HG02588 (cell line): ENCODE results near the gene NRG3.

ENCODE experiments used
- ATAC-seq: cut with Tn5 transposase; IDR thresholded peaks from one replicate; pipeline ENCODE4 v1.9.1; 2021; ENCODE audit warnings: mild to moderate bottlenecking, moderate library complexity; ENCODE audit not compliant: unreplicated experiment

Gene NRG3

GRCh38 chr10:81882011-81882410 lies 7.0 kb downstream of the NRG3 start:
- ATAC-seq = no peak

- ATAC-seq = no peak
These were observed 9.9 kb downstream of the NRG3 start for GRCh38 chr10:81884856-81885255.

DNA sequence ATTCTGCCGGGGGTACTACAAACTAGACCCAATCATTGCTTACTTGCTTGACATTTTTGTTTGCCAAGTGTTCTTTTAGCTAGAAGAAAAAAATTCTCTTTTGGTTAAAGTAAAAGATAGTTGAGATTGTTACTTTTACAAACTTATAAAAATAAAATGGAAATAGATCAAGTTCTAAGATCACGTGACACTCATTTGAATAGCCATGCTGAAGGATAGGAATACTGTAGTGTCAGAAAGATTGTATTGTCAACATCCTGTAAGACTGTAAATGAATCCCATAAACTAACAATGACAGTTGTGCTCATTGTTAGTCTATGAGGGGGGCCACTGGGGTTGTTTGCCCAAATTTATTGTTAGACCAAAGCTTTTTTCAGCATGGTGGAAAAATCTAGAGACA lies 10.5 kb downstream of the NRG3 start:
- ATAC-seq = no peak

GRCh38 chr10:81886939-81887338 lies 11.9 kb downstream of the NRG3 start:
- no peak for ATAC-seq

- no peak for ATAC-seq
These were observed 14.3 kb downstream of the NRG3 start for GRCh38 chr10:81889181-81889769.

DNA sequence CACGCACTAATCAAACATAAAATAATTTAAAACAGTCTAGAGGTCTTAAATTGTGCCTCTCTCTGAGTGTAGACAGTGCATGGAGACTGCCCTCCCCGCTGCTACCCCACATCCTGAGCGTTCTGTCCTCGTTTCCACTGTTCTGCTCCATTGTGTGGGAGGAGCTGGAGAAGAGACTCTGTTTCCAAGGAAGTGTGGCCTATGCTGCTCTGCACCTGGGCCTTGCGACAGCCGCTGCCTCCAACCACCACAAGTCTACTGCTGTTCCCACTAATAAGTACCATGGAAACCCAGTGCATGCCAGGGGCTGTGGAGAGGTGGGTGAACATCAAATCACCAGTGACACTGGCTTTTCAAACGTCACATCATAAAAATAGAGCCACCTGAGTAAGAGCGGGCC lies 19.6 kb downstream of the NRG3 start:
- no peak for ATAC-seq

GRCh38 chr10:81898518-81898917 lies 23.5 kb downstream of the NRG3 start:
- ATAC-seq = no peak

- ATAC-seq = no peak
These were observed 26.0 kb downstream of the NRG3 start for GRCh38 chr10:81900989-81901388.

DNA sequence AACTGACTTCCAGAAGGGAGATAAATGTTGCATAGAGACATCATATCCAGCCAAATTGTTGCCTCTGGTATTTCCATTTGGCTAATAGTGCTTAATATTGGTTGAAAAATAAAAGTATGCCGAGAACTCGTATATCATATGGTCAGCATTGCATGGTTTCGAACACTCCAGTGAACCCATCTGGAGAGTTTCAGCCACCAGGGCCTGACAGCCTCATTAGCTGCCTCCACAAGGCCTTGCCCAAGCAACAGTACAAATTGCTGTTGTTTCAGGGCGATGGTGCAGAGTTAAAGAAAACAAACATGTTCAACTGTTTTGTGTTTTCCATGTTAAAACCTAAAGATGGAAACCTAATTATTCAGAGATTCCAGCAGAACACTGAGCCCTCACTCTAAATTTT lies 28.5 kb downstream of the NRG3 start:
- ATAC-seq = no peak

DNA sequence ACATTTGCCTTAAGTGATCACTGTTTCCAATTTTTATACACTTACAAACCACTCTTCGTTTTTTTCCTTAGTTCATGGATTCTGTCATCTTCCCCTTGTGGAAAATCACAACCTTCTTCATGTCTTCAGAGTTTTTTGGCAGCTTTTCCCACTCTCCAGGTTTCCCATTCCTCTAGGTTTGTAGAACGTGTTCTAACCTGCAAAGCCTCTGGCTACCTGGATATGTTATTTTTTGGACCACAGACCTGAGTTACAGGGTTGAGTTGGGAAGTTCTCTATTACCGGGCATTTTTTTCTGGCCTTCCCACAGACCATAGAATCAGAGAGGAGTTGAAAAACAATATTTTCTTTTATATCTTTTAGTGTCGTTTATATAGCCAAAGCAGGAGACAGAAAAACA lies 30.2 kb downstream of the NRG3 start:
- ATAC-seq = no peak

GRCh38 chr10:81909453-81909852 lies 34.5 kb downstream of the NRG3 start:
- ATAC-seq = no peak

- no peak for ATAC-seq
These were observed 36.3 kb downstream of the NRG3 start for GRCh38 chr10:81911328-81911727.

DNA sequence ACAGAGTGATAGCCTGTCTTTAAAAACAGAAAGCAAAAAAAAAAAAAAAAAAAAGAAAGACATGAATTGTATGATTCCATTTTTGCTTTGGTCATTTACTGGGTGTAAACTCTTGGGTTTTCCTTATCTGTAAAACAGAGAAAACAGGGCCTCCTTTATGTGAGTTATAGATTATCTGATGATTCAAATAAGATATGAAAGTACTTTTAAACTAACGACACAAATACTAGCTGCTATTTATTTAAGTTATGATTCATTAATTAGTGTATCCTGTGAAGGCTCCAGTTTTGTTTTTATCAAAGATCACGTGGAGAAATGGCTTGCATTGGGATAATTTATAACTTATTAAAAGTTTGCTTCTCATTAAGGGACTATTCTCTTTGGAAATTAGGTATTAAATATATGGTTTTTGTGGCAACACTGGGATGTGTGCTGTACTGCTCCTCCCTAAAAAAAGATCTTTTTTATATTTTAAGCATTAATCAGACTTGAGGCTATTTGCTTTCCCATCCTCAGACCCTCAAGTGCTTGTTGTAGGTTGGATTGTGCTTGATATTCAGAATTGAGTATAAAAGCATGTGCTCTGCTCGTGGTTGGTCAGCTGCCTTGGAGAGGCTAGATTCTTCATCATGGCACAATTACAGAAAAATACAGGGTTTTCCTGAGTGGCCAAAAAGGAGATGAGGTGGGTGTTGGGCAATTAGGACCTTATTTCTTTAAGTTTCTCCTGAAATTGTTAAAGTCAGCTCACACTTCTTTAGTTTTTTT lies 39.9 kb downstream of the NRG3 start:
- ATAC-seq = no peak

DNA sequence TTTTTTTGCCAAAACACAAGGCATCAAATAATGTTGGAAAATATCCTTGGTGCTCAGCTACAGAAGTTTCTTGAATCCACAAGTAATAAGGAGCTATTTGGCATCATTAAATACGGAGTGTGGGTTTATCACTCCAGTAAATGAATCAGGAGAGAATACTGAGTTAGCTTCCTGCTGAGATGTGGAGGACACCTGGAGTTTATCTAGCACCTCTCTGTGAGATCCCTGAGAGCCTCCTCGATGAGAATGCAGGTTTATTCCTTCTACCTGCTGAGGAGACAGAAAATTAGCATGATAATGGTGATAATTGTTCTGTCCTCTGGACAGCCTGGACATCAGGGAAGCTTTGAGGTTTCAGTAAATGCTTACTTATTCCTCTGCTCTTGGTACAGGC lies 40.5 kb downstream of the NRG3 start:
- no peak for ATAC-seq

DNA sequence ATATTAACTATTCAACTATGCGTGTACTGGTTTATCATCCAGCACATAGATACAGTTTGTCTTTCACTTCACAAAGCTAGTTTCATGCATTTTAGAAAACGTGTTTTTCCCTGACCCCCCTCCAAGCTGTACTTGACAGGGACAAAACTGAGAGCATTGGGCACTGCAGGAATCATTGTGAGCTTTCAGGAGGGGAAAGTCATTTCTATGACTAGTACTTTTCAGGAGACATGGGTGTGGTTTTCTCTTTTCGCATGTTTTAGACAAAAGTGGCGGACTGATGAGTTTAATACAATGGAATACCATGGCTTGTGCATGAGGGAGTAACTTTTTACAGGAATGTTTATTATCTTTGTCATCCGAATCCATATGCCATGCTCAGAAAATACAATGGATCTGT lies 42.7 kb downstream of the NRG3 start:
- ATAC-seq = no peak

- ATAC-seq = no peak
These were observed 43.8 kb downstream of the NRG3 start for GRCh38 chr10:81918766-81919165.

DNA sequence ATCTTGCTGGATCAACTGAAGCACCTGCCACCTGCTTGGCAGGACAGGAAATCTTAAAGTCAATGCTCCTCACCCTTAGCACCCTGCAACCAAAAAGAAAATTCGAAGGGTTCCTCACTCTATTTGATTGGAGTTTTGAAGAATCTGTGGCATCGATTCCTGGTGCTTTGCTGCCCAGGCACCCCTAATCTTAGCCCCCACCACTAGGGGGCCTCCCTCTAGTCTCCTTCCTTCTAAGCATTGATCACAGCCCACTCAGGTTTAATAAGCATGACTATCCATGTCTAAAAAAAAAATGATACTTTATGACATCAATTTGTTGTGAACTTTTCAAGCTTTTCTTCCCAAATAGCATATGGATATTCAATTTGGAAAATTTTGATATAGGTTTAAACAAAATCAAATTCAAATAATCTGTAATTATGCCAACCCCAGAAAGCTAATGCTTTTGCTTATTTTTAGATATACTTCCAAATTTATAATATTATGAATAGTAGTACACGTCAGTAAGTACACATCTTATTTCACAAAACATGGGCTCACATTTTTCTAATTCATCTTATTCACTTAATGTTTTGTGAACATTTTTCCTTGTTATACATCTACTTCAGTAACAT lies 45.3 kb downstream of the NRG3 start:
- ATAC-seq = no peak

GRCh38 chr10:81928119-81928518 lies 53.1 kb downstream of the NRG3 start:
- no peak for ATAC-seq

DNA sequence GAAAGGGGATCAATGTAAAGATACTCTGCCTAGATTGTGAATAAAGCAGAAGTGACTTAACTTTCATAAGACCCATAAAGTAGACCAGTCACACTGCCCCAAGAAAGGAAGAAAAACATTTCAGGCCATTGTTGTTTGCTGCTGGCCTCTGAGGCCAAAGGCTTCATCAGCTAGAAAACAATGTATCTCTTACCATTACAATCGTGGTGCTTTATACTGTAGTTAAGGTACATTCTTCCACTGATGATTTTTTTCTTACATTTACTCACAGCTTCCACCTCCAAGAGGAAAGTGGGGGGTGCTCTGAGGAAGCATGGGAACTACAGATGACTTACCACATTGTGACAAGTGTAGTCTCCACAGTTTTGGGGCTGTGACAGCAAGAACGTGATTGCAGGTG lies 68.6 kb downstream of the NRG3 start:
- ATAC-seq = no peak

GRCh38 chr10:81944609-81945008 lies 69.6 kb downstream of the NRG3 start:
- ATAC-seq = no peak

DNA sequence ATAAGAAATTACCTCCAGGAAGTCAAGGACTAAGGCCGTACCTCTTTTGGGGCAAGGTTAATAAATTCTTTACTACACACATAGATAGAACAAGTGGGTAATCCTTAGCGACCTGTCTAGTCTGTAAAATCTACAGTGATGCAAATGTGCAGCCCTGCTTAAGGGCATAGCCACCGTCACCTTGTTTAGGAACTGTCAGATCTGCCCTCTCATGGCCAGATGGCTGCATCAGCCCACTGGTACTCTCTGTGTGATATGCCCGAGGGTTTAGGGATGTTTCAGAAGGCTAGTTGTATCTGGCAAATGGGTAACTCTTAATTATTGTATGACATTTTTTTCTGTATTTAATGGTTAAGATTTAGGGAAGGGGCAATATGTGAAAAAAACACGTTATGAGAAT lies 74.3 kb downstream of the NRG3 start:
- ATAC-seq = no peak

- no peak for ATAC-seq
These were observed 75.4 kb downstream of the NRG3 start for GRCh38 chr10:81950358-81950757.
